Endothelial cell of umbilical vein (primary cell): Measurements from ENCODE around the gene AFAP1L2. TPM values are rescaled to one million over a fixed set of nuclear protein-coding genes. Genes with fewer than 3 reads are reported as not detected.

Experiments
- BruUV-seq: library from RNA; stranded (reverse); fragments of 400-500 nt; replicated peaks from 2 replicates; lab custom pipeline; 2021; lab: Mats Ljungman, UMichigan
- CTCF ChIA-PET: fragments of 300-600, 350-600 bp; sonication (Branson Sonifier 250); formaldehyde crosslinking; loops from one replicate; lab custom pipeline; 2021; ENCODE audit warnings: antibody characterized with exemption, inconsistent platforms; lab: Charles Lee
- POLR2A ChIA-PET: fragments of 300-600, 350-600 bp; sonication (Branson Sonifier 250); formaldehyde crosslinking; loops from one replicate; lab custom pipeline; 2021; ENCODE audit warnings: antibody characterized with exemption, inconsistent platforms; lab: Charles Lee
- DNase-seq: peaks from one replicate; pipeline ENCODE4 v3.0.0-alpha.2; 2011; ENCODE audit warnings: low read depth, low spot score
- FAIRE-seq: peaks from 2 replicates; lab custom pipeline; 2011; peaks lifted over from hg19 to GRCh38; lab: Jason Lieb, UNC
- H2AFZ ChIP-seq: 2 replicates; pipeline ENCODE4 v1.6.0; 2012; ENCODE audit warnings: low read depth, low read length, control low read depth, inconsistent platforms
- H3K27ac ChIP-seq: 2 replicates; pipeline ENCODE4 v1.5.1; 2011; ENCODE audit warnings: low read depth, mild to moderate bottlenecking, control low read depth, low read length, moderate library complexity; ENCODE audit not compliant: insufficient read depth
- H3K27me3 ChIP-seq, 2 experiments: 2 replicates each; pipeline versions ENCODE4 v1.6.0 to v1.6.1; 2011; ENCODE audit warnings: low read length in 2 of 2, mixed read lengths in 1 of 2; ENCODE audit not compliant: control insufficient read depth in 2 of 2, insufficient read depth in 2 of 2
- H3K36me3 ChIP-seq, 2 experiments: 2 replicates in 1 of 2; 3 replicates in 1 of 2; pipeline ENCODE4 v1.5.1; 2011; ENCODE audit warnings: low read length in 2 of 2, mild to moderate bottlenecking in 1 of 2, moderate library complexity in 1 of 2; ENCODE audit not compliant: control insufficient read depth in 2 of 2, insufficient read depth in 2 of 2; ENCODE audit errors: extremely low read depth in 1 of 2
- H3K4me1 ChIP-seq: 3 replicates; pipeline ENCODE4 v1.5.1; 2011; ENCODE audit warnings: mild to moderate bottlenecking, low read length; ENCODE audit not compliant: control insufficient read depth, insufficient read depth; ENCODE audit errors: extremely low read depth
- H3K4me2 ChIP-seq: 2 replicates; pipeline ENCODE4 v1.6.1; 2011; ENCODE audit warnings: low read length, control low read depth, mixed read lengths; ENCODE audit not compliant: insufficient read depth
- H3K4me3 ChIP-seq, 3 experiments: fragments of 200-600 bp in 1 of 3; sonication (generic), shearing (Covaris generic) in 1 of 3; replicated peaks in 1 of 3; 2 replicates each; pipeline ENCODE4 v1.5.1; 2011 to 2016; ENCODE audit warnings: control low read depth in 3 of 3, low read length in 3 of 3, mild to moderate bottlenecking in 2 of 3, inconsistent platforms in 1 of 3, low read depth in 1 of 3, moderate library complexity in 1 of 3; ENCODE audit not compliant: insufficient read depth in 1 of 3
- H3K79me2 ChIP-seq: 2 replicates; pipeline ENCODE4 v1.6.0; 2012; ENCODE audit warnings: low read length, inconsistent platforms; ENCODE audit not compliant: control insufficient read depth, insufficient read depth
- H3K9ac ChIP-seq: replicated peaks from 2 replicates; pipeline ENCODE3; 2011; ENCODE audit warnings: low read length, control low read depth; ENCODE audit not compliant: insufficient read depth; ENCODE audit errors: extremely low read depth
- H3K9me1 ChIP-seq: replicated peaks from 3 replicates; pipeline ENCODE4 v1.6.0; 2011; ENCODE audit warnings: mild to moderate bottlenecking, low read length; ENCODE audit not compliant: control insufficient read depth, insufficient read depth; ENCODE audit errors: extremely low read depth
- H3K9me3 ChIP-seq: replicated peaks from 2 replicates; pipeline ENCODE4 v1.5.1; 2012; ENCODE audit warnings: low read length, inconsistent platforms; ENCODE audit not compliant: control insufficient read depth, insufficient read depth
- H4K20me1 ChIP-seq: replicated peaks from 2 replicates; pipeline ENCODE3; 2011; ENCODE audit warnings: mild to moderate bottlenecking, low read length; ENCODE audit not compliant: control insufficient read depth, insufficient read depth; ENCODE audit errors: extremely low read depth
- EZH2 ChIP-seq: IDR thresholded peaks from 2 replicates; pipeline ENCODE4 v1.6.1; 2012; ENCODE audit warnings: borderline replicate concordance, low read depth, mild to moderate bottlenecking, moderate library complexity, low read length, inconsistent platforms; ENCODE audit not compliant: severe bottlenecking
- FOS ChIP-seq: IDR thresholded peaks from 2 replicates; pipeline ENCODE4 v1.6.1; 2011; ENCODE audit warnings: mild to moderate bottlenecking, low read length, moderate library complexity, borderline replicate concordance; ENCODE audit not compliant: insufficient read depth
- GATA2 ChIP-seq: IDR thresholded peaks from 2 replicates; pipeline ENCODE4 v1.7.0; 2011; ENCODE audit warnings: low read depth, mild to moderate bottlenecking, moderate library complexity, mixed read lengths, low read length; ENCODE audit not compliant: insufficient read length, insufficient read depth
- JUN ChIP-seq: IDR thresholded peaks from 2 replicates; pipeline ENCODE4 v1.6.1; 2011; ENCODE audit warnings: borderline replicate concordance, low read depth; ENCODE audit not compliant: insufficient read length, insufficient read depth
- MYC ChIP-seq: IDR thresholded peaks from one replicate; pipeline ENCODE4 v1.6.1; 2011; ENCODE audit warnings: mild to moderate bottlenecking, low read depth, low read length
- POLR2A ChIP-seq: IDR thresholded peaks from 2 replicates; pipeline ENCODE4 v1.6.1; 2012; ENCODE audit warnings: low read depth, mild to moderate bottlenecking, control low read depth, low read length
- POLR2AphosphoS5 ChIP-seq: IDR thresholded peaks from 2 replicates; pipeline ENCODE4 v1.6.1; 2012; ENCODE audit warnings: low read depth, mild to moderate bottlenecking, control low read depth, low read length, moderate library complexity; ENCODE audit not compliant: insufficient read depth
- dilution Hi-C: fragments of 300-500 bp; cut with MboI; formaldehyde crosslinking; loops from one replicate; pipeline ENCODE4 v1.15.0; 2019; ENCODE audit warnings: low sequenced_read_pairs; ENCODE audit not compliant: extremely low pct_ligation_motif_present
- intact Hi-C: fragments of 100-400 bp; cut with micrococcal nuclease; formaldehyde crosslinking; loops from one replicate; pipeline ENCODE4 v1.10.0; 2022
- polyA plus RNA-seq, 4 experiments: library from polyadenylated mRNA; depleted of rRNA in 3 of 4; stranded (reverse) in 3 of 4; unstranded in 1 of 4; fragments of >200 nt; gene quantifications; 2 replicates each; pipeline versions ENCODE4 v1.2.1 to v1.2.3, GENCODE V29; 2011 to 2012; ENCODE audit warnings: missing spikeins in 1 of 4
- total RNA-seq: library from RNA; stranded (reverse); gene quantifications from 2 replicates; pipeline ENCODE4 v1.2.3, GENCODE V29; 2021
- TF ChIP-seq, protein P1 (sequence below), 2 donors: IDR thresholded peaks; 1 replicate in 1 of 2; 2 replicates in 1 of 2; pipeline ENCODE4 v1.5.1; 2011; ENCODE audit warnings: low read length in 2 of 2, mild to moderate bottlenecking in 2 of 2, moderate library complexity in 2 of 2, control low read depth in 1 of 2, inconsistent platforms in 1 of 2, low read depth in 1 of 2; ENCODE audit not compliant: insufficient read depth in 1 of 2; ENCODE audit errors: extremely low read depth in 1 of 2
- TF ChIP-seq, protein P2 (sequence below): IDR thresholded peaks from 2 replicates; pipeline ENCODE4 v1.6.1; 2011; ENCODE audit not compliant: insufficient read depth, insufficient read length

AFAP1L2 gene
- total and polyA plus RNA-seq, 2 donors (not counting 3 experiments of a cell fraction or from before 2014, with no cell fraction given) = 0.90 to 4.1 TPM

DNA sequence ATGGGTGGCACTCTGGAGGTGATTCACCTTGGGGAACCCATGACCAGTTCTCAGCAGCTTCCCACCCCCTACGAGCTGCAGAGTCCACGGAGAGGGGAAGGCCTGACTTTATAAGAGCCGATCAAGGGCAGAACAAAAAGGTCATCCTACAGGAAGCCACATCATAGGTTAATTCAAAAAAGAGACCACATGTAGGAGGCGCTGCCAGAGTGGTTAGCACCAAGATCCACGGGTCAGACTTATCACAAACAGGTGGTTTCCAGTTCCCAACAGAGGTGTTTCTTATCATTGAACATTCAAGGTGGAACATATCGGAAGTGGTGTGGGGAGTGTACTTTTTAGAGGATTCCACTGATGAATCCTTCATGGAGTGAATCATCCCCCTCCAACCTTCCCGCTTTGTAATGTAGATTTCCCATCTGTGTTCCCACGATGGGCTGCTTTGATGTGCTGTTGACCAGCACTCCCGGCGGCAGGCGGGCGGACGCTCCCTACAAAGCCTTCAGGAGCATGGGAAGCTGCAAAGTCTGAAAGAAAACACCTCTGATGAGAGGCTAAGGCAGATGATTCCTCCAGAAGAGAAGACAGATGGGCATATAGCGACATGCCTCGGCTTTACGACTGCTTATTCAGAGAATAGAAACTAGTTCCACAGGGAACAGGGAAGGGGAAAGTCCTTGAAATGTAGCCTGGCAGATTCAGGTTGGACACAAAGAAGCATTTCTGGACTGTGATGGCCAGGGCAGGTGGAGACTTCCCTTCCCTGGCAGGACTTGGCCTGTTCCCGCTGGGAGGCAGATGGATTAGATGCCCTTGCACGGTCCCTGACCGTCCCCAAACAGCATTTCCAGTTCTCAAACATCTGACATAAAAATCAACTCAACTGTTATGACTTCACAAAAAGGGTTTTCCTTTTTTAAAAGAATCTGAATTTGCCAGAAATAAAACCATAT lies 66.5 kb downstream of the AFAP1L2 start:
- FAIRE-seq (no peak), DNase-seq (no peak)
- intact Hi-C loops = no loop called here

More for the DNA sequence above, 66.5 kb downstream of the AFAP1L2 start:
- no peak overlapping the region for H3K27ac ChIP-seq
- H3K4me2 ChIP-seq = no peak overlapping the region
- peaks cover 3 to 15% of the 10 kb centered on the region in 2 experiments for H3K27me3 ChIP-seq
- ChIA-PET POLR2A (no interaction called here), CTCF (no interaction called here)
- H3K79me2 ChIP-seq = no peaks in the 10 kb centered on the region
- no TSS peak for BruUV-seq
- no peak overlapping the region for H3K9ac ChIP-seq
- TF ChIP-seq, protein P1, sequence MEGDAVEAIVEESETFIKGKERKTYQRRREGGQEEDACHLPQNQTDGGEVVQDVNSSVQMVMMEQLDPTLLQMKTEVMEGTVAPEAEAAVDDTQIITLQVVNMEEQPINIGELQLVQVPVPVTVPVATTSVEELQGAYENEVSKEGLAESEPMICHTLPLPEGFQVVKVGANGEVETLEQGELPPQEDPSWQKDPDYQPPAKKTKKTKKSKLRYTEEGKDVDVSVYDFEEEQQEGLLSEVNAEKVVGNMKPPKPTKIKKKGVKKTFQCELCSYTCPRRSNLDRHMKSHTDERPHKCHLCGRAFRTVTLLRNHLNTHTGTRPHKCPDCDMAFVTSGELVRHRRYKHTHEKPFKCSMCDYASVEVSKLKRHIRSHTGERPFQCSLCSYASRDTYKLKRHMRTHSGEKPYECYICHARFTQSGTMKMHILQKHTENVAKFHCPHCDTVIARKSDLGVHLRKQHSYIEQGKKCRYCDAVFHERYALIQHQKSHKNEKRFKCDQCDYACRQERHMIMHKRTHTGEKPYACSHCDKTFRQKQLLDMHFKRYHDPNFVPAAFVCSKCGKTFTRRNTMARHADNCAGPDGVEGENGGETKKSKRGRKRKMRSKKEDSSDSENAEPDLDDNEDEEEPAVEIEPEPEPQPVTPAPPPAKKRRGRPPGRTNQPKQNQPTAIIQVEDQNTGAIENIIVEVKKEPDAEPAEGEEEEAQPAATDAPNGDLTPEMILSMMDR (IDR thresholded peaks at IDR 0.05; ENCODE audit: extremely low read depth in 1 of 2, insufficient read depth in 1 of 2, low read depth in 1 of 2, low read length in 2 of 2) = no peak
- TF ChIP-seq JUN = no peak
- no peak for TF ChIP-seq EZH2
- TF ChIP-seq, protein P2, sequence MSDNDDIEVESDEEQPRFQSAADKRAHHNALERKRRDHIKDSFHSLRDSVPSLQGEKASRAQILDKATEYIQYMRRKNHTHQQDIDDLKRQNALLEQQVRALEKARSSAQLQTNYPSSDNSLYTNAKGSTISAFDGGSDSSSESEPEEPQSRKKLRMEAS = no peak
- TF ChIP-seq GATA2 = no peak
- TF ChIP-seq FOS = no peak
- no peak for TF ChIP-seq POLR2AphosphoS5
- TF ChIP-seq POLR2A = no peak
- no peak for TF ChIP-seq MYC
- dilution Hi-C loops = no loop called here
- H3K9me1 ChIP-seq = no peaks in the 10 kb centered on the region
- H3K4me1 ChIP-seq = no peaks in the 10 kb centered on the region
- H2AFZ ChIP-seq = no peak overlapping the region
- no peak overlapping the region for H3K4me3 ChIP-seq
- no peaks in the 10 kb centered on the region for H4K20me1 ChIP-seq
- H3K36me3 ChIP-seq = no peaks in the 10 kb centered on the region
- no peaks in the 10 kb centered on the region for H3K9me3 ChIP-seq
